K562 (cell line): ENCODE results near the gene GPR3. TPM values are rescaled to one million over a fixed set of nuclear protein-coding genes. Genes with fewer than 3 reads are reported as not detected.

Experiments
- ATAC-seq: fragments of 200-7000 bp; cut with Tn5 transposase; 3 replicates; pipeline ENCODE4 v1.9.1; 2020; ENCODE audit warnings: moderate library complexity
- BruUV-seq: library from RNA; stranded (reverse); fragments of 400-500 nt; replicated peaks from 2 replicates; lab custom pipeline; 2021; lab: Mats Ljungman, UMichigan
- CTCF ChIA-PET: fragments of 300-600 bp; formaldehyde crosslinking; extraction: SDS; loops from one replicate; lab custom pipeline; 2021; ENCODE audit warnings: low intra/inter-chr PET ratio; lab: Yijun Ruan, JAX
- POLR2A ChIA-PET: fragments of 300-600, 350-650 bp; sonication (Branson Sonifier 250); formaldehyde crosslinking; extraction: SDS; loops from one replicate; lab custom pipeline; 2021; ENCODE audit warnings: antibody characterized with exemption, inconsistent platforms; lab: Yijun Ruan, JAX
- DNase-seq, 4 experiments: peaks; one replicate each; pipeline versions ENCODE4 v3.0.0 to v3.0.0-alpha.2; 2011 to 2018; ENCODE audit warnings: low spot score in 3 of 4, mixed read lengths in 3 of 4; ENCODE audit errors: extremely low read depth in 1 of 4
- FAIRE-seq: peaks from 2 replicates; lab custom pipeline; 2011; peaks lifted over from hg19 to GRCh38; lab: Jason Lieb, UNC
- H2AFZ ChIP-seq: 2 replicates; pipeline ENCODE4 v1.6.0; 2011; ENCODE audit warnings: low read depth, low read length, control low read depth, inconsistent platforms
- H3K27ac ChIP-seq: fragments of 200-600 bp; 3 replicates; pipeline ENCODE4 v1.8.0; 2011; ENCODE audit warnings: low read depth, mild to moderate bottlenecking, control low read depth, inconsistent platforms, low read length, moderate library complexity, mixed read lengths; ENCODE audit errors: extremely low read depth
- H3K27me3 ChIP-seq, 2 experiments: fragments of 300-600 bp in 1 of 2; 2 replicates in 1 of 2; 3 replicates in 1 of 2; pipeline versions ENCODE4 v1.6.0 to v1.8.0; 2011; ENCODE audit warnings: inconsistent platforms in 2 of 2, low read length in 2 of 2, mild to moderate bottlenecking in 1 of 2, mixed read lengths in 1 of 2, moderate library complexity in 1 of 2; ENCODE audit not compliant: control insufficient read depth in 2 of 2, insufficient read depth in 2 of 2
- H3K36me3 ChIP-seq: fragments of 300-600 bp; 3 replicates; pipeline ENCODE4 v1.8.0; 2011; ENCODE audit warnings: mild to moderate bottlenecking, low read length, inconsistent platforms; ENCODE audit not compliant: control insufficient read depth, insufficient read depth
- H3K4me1 ChIP-seq, 2 experiments: fragments of 200-600 bp in 1 of 2; replicated peaks in 1 of 2; 2 replicates in 1 of 2; 3 replicates in 1 of 2; pipeline versions ENCODE4 v1.5.1 to v1.8.0; 2011; ENCODE audit warnings: inconsistent platforms in 2 of 2, low read length in 2 of 2, mild to moderate bottlenecking in 1 of 2, mixed read lengths in 1 of 2, moderate library complexity in 1 of 2; ENCODE audit not compliant: control insufficient read depth in 2 of 2, insufficient read depth in 2 of 2
- H3K4me2 ChIP-seq: 2 replicates; pipeline ENCODE4 v1.6.1; 2011; ENCODE audit warnings: low read length, control low read depth, inconsistent platforms, mixed read lengths; ENCODE audit not compliant: insufficient read depth
- H3K4me3 ChIP-seq: fragments of 200-600 bp; sonication (generic), shearing (Covaris generic); 2 replicates; pipeline ENCODE4 v1.5.1; 2016; ENCODE audit warnings: control low read depth, inconsistent platforms
- H3K79me2 ChIP-seq: fragments of 200-600 bp; 3 replicates; pipeline ENCODE4 v1.8.0; 2011; ENCODE audit warnings: low read length, inconsistent platforms; ENCODE audit not compliant: control insufficient read depth, insufficient read depth
- H3K9ac ChIP-seq, 2 experiments: 2 replicates each; pipeline versions ENCODE4 v1.6.0 to v1.6.1; 2011; ENCODE audit warnings: low read depth in 2 of 2, low read length in 2 of 2, control low read depth in 1 of 2, inconsistent platforms in 1 of 2, mild to moderate bottlenecking in 1 of 2, mixed read lengths in 1 of 2; ENCODE audit not compliant: insufficient read depth in 1 of 2
- H3K9me1 ChIP-seq: one replicate; pipeline ENCODE4 v1.6.0; 2011; ENCODE audit warnings: inconsistent platforms, mild to moderate bottlenecking, low read length, moderate library complexity; ENCODE audit not compliant: control insufficient read depth, insufficient read depth
- H3K9me3 ChIP-seq: replicated peaks from 2 replicates; pipeline ENCODE4 v1.5.1; 2011; ENCODE audit warnings: low read depth, low read length, inconsistent platforms; ENCODE audit not compliant: control insufficient read depth, insufficient read depth
- H4K20me1 ChIP-seq: replicated peaks from 2 replicates; pipeline ENCODE4 v1.6.1; 2011; ENCODE audit warnings: low read length, inconsistent platforms, mixed read lengths; ENCODE audit not compliant: control insufficient read depth, insufficient read depth
- ATF7 ChIP-seq: fragments of 450-650 bp; IDR thresholded peaks from 2 replicates; pipeline ENCODE4 v1.7.1; 2014; ENCODE audit warnings: mild to moderate bottlenecking, moderate library complexity
- BCLAF1 ChIP-seq, 2 experiments: fragments of 450-650 bp in 1 of 2; IDR thresholded peaks; 2 replicates each; pipeline ENCODE4 v1.6.1; 2011 to 2017; ENCODE audit warnings: low read depth in 2 of 2, antibody characterized with exemption in 1 of 2, borderline replicate concordance in 1 of 2, low read length in 1 of 2, mild to moderate bottlenecking in 1 of 2, mixed read lengths in 1 of 2; ENCODE audit not compliant: control insufficient read depth in 1 of 2
- CREM ChIP-seq: IDR thresholded peaks from 2 replicates; pipeline ENCODE4 v1.6.1; 2014; ENCODE audit warnings: antibody characterized with exemption, low read depth
- ETV1 ChIP-seq: fragments of 450-650 bp; conservative IDR thresholded peaks from 2 replicates; pipeline ENCODE4 v1.6.1; 2016; ENCODE audit warnings: missing genetic modification characterization, control low read depth, low read depth, missing compliant biosample characterization
- FOXA1 ChIP-seq: fragments of 450-650 bp; IDR thresholded peaks from 2 replicates; pipeline ENCODE4 v1.6.1; 2016; ENCODE audit warnings: mild to moderate bottlenecking, borderline replicate concordance
- PTRF ChIP-seq: fragments of 450-650 bp; IDR thresholded peaks from 2 replicates; pipeline ENCODE4 v1.6.1; 2016; ENCODE audit warnings: mild to moderate bottlenecking, missing genetic modification characterization, missing compliant biosample characterization
- TARDBP ChIP-seq: fragments of 450-650 bp; IDR thresholded peaks from 2 replicates; pipeline ENCODE4 v1.6.1; 2016
- TCFL5 ChIP-seq: fragments of 250-450 bp; sonication (Bioruptor Pico); conservative IDR thresholded peaks from 2 replicates; pipeline ENCODE4 v1.6.1; 2021; ENCODE audit warnings: mild to moderate bottlenecking, moderate library complexity, matching md5 sums
- ZBTB7A ChIP-seq: IDR thresholded peaks from 2 replicates; pipeline ENCODE4 v1.6.1; 2011; ENCODE audit warnings: low read depth, mild to moderate bottlenecking, low read length, moderate library complexity, borderline replicate concordance; ENCODE audit not compliant: control insufficient read depth
- ZNF24 ChIP-seq: fragments of 450-650 bp; IDR thresholded peaks from 2 replicates; pipeline ENCODE4 v1.6.1; 2016
- ZNF668 ChIP-seq: fragments of 250-450 bp; sonication (Bioruptor Pico); IDR thresholded peaks from 2 replicates; pipeline ENCODE4 v1.8.0; 2022; ENCODE audit warnings: mild to moderate bottlenecking, inconsistent platforms
- ZNF76 ChIP-seq: fragments of 250-450 bp; sonication (Bioruptor Pico); IDR thresholded peaks from 2 replicates; pipeline ENCODE4 v1.4.0; 2020; ENCODE audit warnings: mild to moderate bottlenecking, moderate library complexity, borderline replicate concordance
- WGBS: fragments of 100-300 bp; shearing (Covaris generic); methylation state at CpG from one replicate; pipeline ENCODE4 v1.1.6; 2016; ENCODE audit warnings: low coverage, mixed read lengths; ENCODE audit not compliant: insufficient coverage; ENCODE audit errors: missing lambda C conversion rate; 5-methylcytosine and 5-hydroxymethylcytosine counted together
- in situ Hi-C: fragments of 300-500 bp; cut with MboI; formaldehyde crosslinking; loops from 4 replicates; pipeline ENCODE4 v1.15.0; 2018; ENCODE audit warnings: inconsistent platforms, mixed read lengths
- intact Hi-C: fragments of 100-400 bp; cut with micrococcal nuclease; formaldehyde crosslinking; loops from 2 replicates; pipeline ENCODE4 v1.14.2; 2022
- polyA plus RNA-seq, 8 experiments: library from polyadenylated mRNA; depleted of rRNA in 4 of 8; stranded (reverse) in 5 of 8; unstranded in 3 of 8; fragments of >200 nt; fragmentation: Nextera tagmentation in 2 of 8; fragmentation: Illumina TruSeq in 1 of 8; extraction: Ambion mirVana in 2 of 8; extraction: Trizol in 1 of 8; gene quantifications; 2 replicates each; pipeline versions ENCODE4 v1.2.1 to v1.2.3, GENCODE V29; 2011 to 2014; ENCODE audit warnings: inconsistent platforms in 1 of 8, missing spikeins in 1 of 8
- total RNA-seq, 7 experiments: library from RNA; depleted of rRNA in 6 of 7; stranded (reverse); fragments of >200 nt in 6 of 7; fragmentation: Illumina TruSeq in 2 of 7; extraction: Trizol in 2 of 7; gene quantifications; 2 replicates each; pipeline versions ENCODE4 v1.2.1 to v1.2.3, GENCODE V29; 2011 to 2021; ENCODE audit warnings: low replicate concordance in 1 of 7
- TF ChIP-seq, protein P1 (sequence below): sonication (generic); formaldehyde crosslinking; IDR thresholded peaks from 2 replicates; pipeline ENCODE4 v1.8.1; 2022; ENCODE audit warnings: missing genetic modification reagents
- TF ChIP-seq, protein P2 (sequence below): fragments of 150-350 bp; IDR thresholded peaks from 2 replicates; pipeline ENCODE4 v1.6.1; 2014; ENCODE audit warnings: low read depth, mild to moderate bottlenecking, low read length, borderline replicate concordance

GPR3 gene
- total and polyA plus RNA-seq, 9 of the 15 experiments (the other 6 are each of a cell fraction or from before 2014, with no cell fraction given) = 0.24 to 11.5 (median 3.7) TPM

DNA sequence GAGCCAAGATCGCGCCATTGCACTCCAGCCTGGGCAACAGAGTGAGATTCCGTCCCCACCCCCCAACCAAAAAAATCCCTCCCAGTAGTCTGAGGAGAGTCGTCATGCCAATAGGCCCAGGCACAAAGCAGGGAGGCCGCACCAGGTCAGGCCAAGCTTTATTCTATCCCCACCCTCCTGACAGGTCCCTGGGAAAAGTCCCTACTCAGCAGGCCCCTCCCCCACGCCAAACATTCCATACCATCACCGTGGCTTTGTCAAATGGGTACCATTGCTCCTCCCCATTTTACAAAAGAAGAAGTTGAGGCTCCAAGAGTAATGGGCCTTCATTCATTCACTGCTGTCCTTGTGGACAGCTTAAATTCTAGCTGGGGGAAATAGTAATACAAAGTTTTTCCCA, 5.3 kb downstream of the GPR3 start:
- BruUV-seq = no TSS peak
- no peak for FAIRE-seq
- in situ Hi-C loops = loop anchor here (5.0 kb wide), 1 partner anchor 210 kb away; no protein-coding TSS in a partner anchor
- TF ChIP-seq FOXA1 (no peak), ZNF668 (CRISPR knock-in tag) (no peak), ETV1 (tag) (no peak), TARDBP (no peak), ZNF76 (CRISPR knock-in tag) (no peak), ZBTB7A (no peak), ATF7 (no peak), TCFL5 (CRISPR knock-in tag) (no peak), CREM (no peak), ZNF24 (no peak), PTRF (tag) (no peak), BCLAF1 (IDR thresholded peaks at IDR 0.05; ENCODE audit: borderline replicate concordance in 1 of 2, control insufficient read depth in 1 of 2, low read depth in 2 of 2, low read length in 1 of 2) (no peak)
- TF ChIP-seq, protein P1, sequence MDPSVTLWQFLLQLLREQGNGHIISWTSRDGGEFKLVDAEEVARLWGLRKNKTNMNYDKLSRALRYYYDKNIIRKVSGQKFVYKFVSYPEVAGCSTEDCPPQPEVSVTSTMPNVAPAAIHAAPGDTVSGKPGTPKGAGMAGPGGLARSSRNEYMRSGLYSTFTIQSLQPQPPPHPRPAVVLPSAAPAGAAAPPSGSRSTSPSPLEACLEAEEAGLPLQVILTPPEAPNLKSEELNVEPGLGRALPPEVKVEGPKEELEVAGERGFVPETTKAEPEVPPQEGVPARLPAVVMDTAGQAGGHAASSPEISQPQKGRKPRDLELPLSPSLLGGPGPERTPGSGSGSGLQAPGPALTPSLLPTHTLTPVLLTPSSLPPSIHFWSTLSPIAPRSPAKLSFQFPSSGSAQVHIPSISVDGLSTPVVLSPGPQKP (CRISPR knock-in tag) = no peak
- TF ChIP-seq, protein P2, sequence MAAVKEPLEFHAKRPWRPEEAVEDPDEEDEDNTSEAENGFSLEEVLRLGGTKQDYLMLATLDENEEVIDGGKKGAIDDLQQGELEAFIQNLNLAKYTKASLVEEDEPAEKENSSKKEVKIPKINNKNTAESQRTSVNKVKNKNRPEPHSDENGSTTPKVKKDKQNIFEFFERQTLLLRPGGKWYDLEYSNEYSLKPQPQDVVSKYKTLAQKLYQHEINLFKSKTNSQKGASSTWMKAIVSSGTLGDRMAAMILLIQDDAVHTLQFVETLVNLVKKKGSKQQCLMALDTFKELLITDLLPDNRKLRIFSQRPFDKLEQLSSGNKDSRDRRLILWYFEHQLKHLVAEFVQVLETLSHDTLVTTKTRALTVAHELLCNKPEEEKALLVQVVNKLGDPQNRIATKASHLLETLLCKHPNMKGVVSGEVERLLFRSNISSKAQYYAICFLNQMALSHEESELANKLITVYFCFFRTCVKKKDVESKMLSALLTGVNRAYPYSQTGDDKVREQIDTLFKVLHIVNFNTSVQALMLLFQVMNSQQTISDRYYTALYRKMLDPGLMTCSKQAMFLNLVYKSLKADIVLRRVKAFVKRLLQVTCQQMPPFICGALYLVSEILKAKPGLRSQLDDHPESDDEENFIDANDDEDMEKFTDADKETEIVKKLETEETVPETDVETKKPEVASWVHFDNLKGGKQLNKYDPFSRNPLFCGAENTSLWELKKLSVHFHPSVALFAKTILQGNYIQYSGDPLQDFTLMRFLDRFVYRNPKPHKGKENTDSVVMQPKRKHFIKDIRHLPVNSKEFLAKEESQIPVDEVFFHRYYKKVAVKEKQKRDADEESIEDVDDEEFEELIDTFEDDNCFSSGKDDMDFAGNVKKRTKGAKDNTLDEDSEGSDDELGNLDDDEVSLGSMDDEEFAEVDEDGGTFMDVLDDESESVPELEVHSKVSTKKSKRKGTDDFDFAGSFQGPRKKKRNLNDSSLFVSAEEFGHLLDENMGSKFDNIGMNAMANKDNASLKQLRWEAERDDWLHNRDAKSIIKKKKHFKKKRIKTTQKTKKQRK = no peak

More for the DNA sequence above, 5.3 kb downstream of the GPR3 start:
- Histone ChIP-seq H3K79me2 (peaks cover 9% of the 10 kb centered on the region), H3K27ac (no peak overlapping the region), H3K27me3 (no peaks in the 10 kb centered on the region), H3K4me3 (no peak overlapping the region), H3K9me3 (no peaks in the 10 kb centered on the region), H3K4me1 (peaks cover 0 to 37% of the 10 kb centered on the region in 2 experiments; a peak in 3 of 5 replicates), H2AFZ (no peak overlapping the region), H3K9ac (no peak overlapping the region), H4K20me1 (no peaks in the 10 kb centered on the region), H3K9me1 (no peaks in the 10 kb centered on the region), H3K36me3 (peaks cover 9% of the 10 kb centered on the region; the same call in 1 of the 3 replicates), H3K4me2 (no peak overlapping the region)
- 64% methylated on average over 7 of the region's 7 CpGs for WGBS
- ATAC-seq = no peak
- POLR2A ChIA-PET = interaction anchor here (0.7 to 1.8 kb wide), 12 partner anchors 8 to 1590 kb away, joined by 3 to 5 read pairs (median 3); no protein-coding TSS in a partner anchor
- intact Hi-C loops = loop anchor here (5.0 kb wide), 1 partner anchor 350 kb away; no protein-coding TSS in a partner anchor
- DNase-seq = no peak
- CTCF ChIA-PET = no interaction called here
